CD4-positive, alpha-beta T cell (primary cell): ENCODE results near the gene TAF6. TPM values are rescaled to one million over a fixed set of nuclear protein-coding genes. Genes with fewer than 3 reads are reported as not detected.

Experiments
- ATAC-seq: fragments of 200-7000 bp; cut with Tn5 transposase; one replicate; pipeline ENCODE4 v1.10.0; 2022; ENCODE audit warnings: mild to moderate bottlenecking; ENCODE audit not compliant: poor library complexity
- CTCF ChIA-PET: fragments of 350-600 bp; sonication (Branson Sonifier 250); formaldehyde crosslinking; loops from one replicate; lab custom pipeline; 2021; ENCODE audit warnings: antibody characterized with exemption, inconsistent platforms; lab: Charles Lee
- POLR2A ChIA-PET: fragments of 350-600 bp; sonication (Branson Sonifier 250); formaldehyde crosslinking; loops from one replicate; lab custom pipeline; 2021; ENCODE audit warnings: antibody characterized with exemption, inconsistent platforms; lab: Charles Lee
- DNase-seq, 14 experiments: peaks; one replicate each; pipeline ENCODE4 v3.0.0-alpha.2; 2013 to 2020; ENCODE audit warnings: mixed read lengths in 2 of 14
- H3K27ac ChIP-seq, 2 donors: one replicate each; pipeline versions ENCODE4 v1.5.1 to v1.7.0; 2013; ENCODE audit warnings: low read length in 2 of 2, low read depth in 1 of 2, mild to moderate bottlenecking in 1 of 2
- H3K27me3 ChIP-seq, 2 experiments: 1 replicate in 1 of 2; 2 replicates in 1 of 2; pipeline versions ENCODE4 v1.6.1 to v1.7.0; 2013; ENCODE audit warnings: low read length in 2 of 2, control low read depth in 1 of 2, mild to moderate bottlenecking in 1 of 2, moderate library complexity in 1 of 2; ENCODE audit not compliant: insufficient read depth in 2 of 2, control insufficient read depth in 1 of 2
- H3K36me3 ChIP-seq: one replicate; pipeline ENCODE4 v1.6.1; 2013; ENCODE audit warnings: low read length, control low read depth; ENCODE audit not compliant: insufficient read depth
- H3K4me1 ChIP-seq: one replicate; pipeline ENCODE4 v1.6.1; 2013; ENCODE audit warnings: low read length, control low read depth; ENCODE audit not compliant: insufficient read depth
- H3K4me3 ChIP-seq: one replicate; pipeline ENCODE4 v1.5.1; 2013; ENCODE audit warnings: mild to moderate bottlenecking, low read length, moderate library complexity
- H3K9me3 ChIP-seq, 2 experiments: 1 replicate in 1 of 2; 2 replicates in 1 of 2; pipeline versions ENCODE4 v1.6.1 to v1.7.0; 2013; ENCODE audit warnings: low read length in 2 of 2, mild to moderate bottlenecking in 2 of 2, control low read depth in 1 of 2, moderate library complexity in 1 of 2; ENCODE audit not compliant: control insufficient read depth in 1 of 2, insufficient read depth in 1 of 2
- H3K27ac Mint-ChIP-seq: one replicate; pipeline ENCODE4 v1.8.0; 2020; ENCODE audit warnings: mixed read lengths
- H3K27me3 Mint-ChIP-seq: one replicate; pipeline ENCODE4 v1.8.0; 2021; ENCODE audit warnings: mixed read lengths
- H3K36me3 Mint-ChIP-seq: one replicate; pipeline ENCODE4 v1.8.0; 2021; ENCODE audit warnings: low read depth, mixed read lengths
- H3K4me1 Mint-ChIP-seq: one replicate; pipeline ENCODE4 v1.8.0; 2021; ENCODE audit warnings: low read depth, mixed read lengths
- H3K4me3 Mint-ChIP-seq: one replicate; pipeline ENCODE4 v1.8.0; 2020; ENCODE audit warnings: mild to moderate bottlenecking, mixed read lengths
- H3K9me3 Mint-ChIP-seq: one replicate; pipeline ENCODE4 v1.8.0; 2020; ENCODE audit warnings: mixed read lengths
- CTCF ChIP-seq: fragments of 200-600 bp; IDR thresholded peaks from one replicate; pipeline ENCODE4 v1.8.0; 2022; ENCODE audit warnings: antibody characterized with exemption, mild to moderate bottlenecking
- intact Hi-C, 2 experiments: fragments of 100-400 bp; cut with DNase I in 1 of 2; cut with micrococcal nuclease in 1 of 2; formaldehyde crosslinking; loops; one replicate each; pipeline versions ENCODE4 v1.15.1 to v1.9.0; 2023 to 2025; cut with DNase I, micrococcal nuclease
- total RNA-seq, 174 experiments: library from RNA in 2 of 174; stranded (reverse) in 2 of 174; gene quantifications; one replicate each; pipeline ENCODE4 v1.2.3 and lab custom pipeline; 2021 to 2026

TAF6 gene
- total RNA-seq, 2 experiments from 2014 or later: 34.8 to 37.4 TPM

- Mint-ChIP-seq H3K27me3 (no peaks in the 10 kb centered on the region), H3K36me3 (peaks cover 86% of the 10 kb centered on the region), H3K4me1 (no peaks in the 10 kb centered on the region), H3K9me3 (peaks cover 10% of the 10 kb centered on the region), H3K4me3 (no peak overlapping the region), H3K27ac (no peak overlapping the region)
- ATAC-seq (no peak), DNase-seq (no peak)
- peaks cover 31 to 33% of the 10 kb centered on the region in 2 experiments for H3K9me3 ChIP-seq
- peaks cover 76% of the 10 kb centered on the region for H3K36me3 ChIP-seq
- ChIA-PET POLR2A (interaction anchor here (0.6 kb wide), 1 partner anchor 164 kb away, joined by 3 read pairs; no protein-coding TSS in a partner anchor), CTCF (no interaction called here)
- H3K4me1 ChIP-seq: no peaks in the 10 kb centered on the region
- no peak for TF ChIP-seq CTCF
- H3K4me3 ChIP-seq: no peak overlapping the region
- intact Hi-C loops: no loop called here
- no peak overlapping the region for H3K27ac ChIP-seq
- H3K27me3 ChIP-seq: no peaks in the 10 kb centered on the region
These were observed 46.7 kb downstream of the TAF6 start for GRCh38 chr7:100072462-100072861.

GRCh38 chr7:100071018-100071723, 48.0 kb downstream of the TAF6 start:
- Mint-ChIP-seq H3K4me1 (no peaks in the 10 kb centered on the region), H3K27me3 (no peaks in the 10 kb centered on the region), H3K4me3 (no peak overlapping the region), H3K27ac (no peak overlapping the region), H3K36me3 (peaks cover 81% of the 10 kb centered on the region), H3K9me3 (peaks cover 10% of the 10 kb centered on the region)
- Histone ChIP-seq H3K4me1 (no peaks in the 10 kb centered on the region), H3K27me3 (no peaks in the 10 kb centered on the region), H3K36me3 (peaks cover 64% of the 10 kb centered on the region), H3K4me3 (no peak overlapping the region), H3K9me3 (peaks cover 31 to 33% of the 10 kb centered on the region in 2 experiments), H3K27ac (no peak overlapping the region)
- TF ChIP-seq CTCF: no peak
- POLR2A ChIA-PET: interaction anchor here (1.0 to 1.3 kb wide), 2 partner anchors 10 to 22 kb away, joined by 3 to 5 read pairs; partner anchors contain the start of genes ZNF3 and ZSCAN21
- no peak for ATAC-seq
- no peak for DNase-seq
- CTCF ChIA-PET: no interaction called here
- intact Hi-C loops: no loop called here

GRCh38 chr7:100069991-100070390, 49.2 kb downstream of the TAF6 start:
- Histone ChIP-seq H3K27ac (no peak overlapping the region), H3K9me3 (peaks cover 31 to 33% of the 10 kb centered on the region in 2 experiments), H3K4me1 (no peaks in the 10 kb centered on the region), H3K36me3 (peaks cover 57% of the 10 kb centered on the region), H3K27me3 (no peaks in the 10 kb centered on the region), H3K4me3 (no peak overlapping the region)
- peaks cover 77% of the 10 kb centered on the region for H3K36me3 Mint-ChIP-seq
- POLR2A ChIA-PET: interaction anchor here (1.3 kb wide), 1 partner anchor 21 kb away, joined by 5 read pairs; the partner anchor contains the start of gene ZSCAN21
- no peaks in the 10 kb centered on the region for H3K4me1 Mint-ChIP-seq
- intact Hi-C loops: no loop called here
- no peak for TF ChIP-seq CTCF
- H3K27ac Mint-ChIP-seq: no peak overlapping the region
- no peak for ATAC-seq
- peaks cover 10% of the 10 kb centered on the region for H3K9me3 Mint-ChIP-seq
- CTCF ChIA-PET: interaction anchor here (1.0 kb wide), 1 partner anchor 17 kb away, joined by 3 read pairs; no protein-coding TSS in a partner anchor
- DNase-seq: no peak
- H3K4me3 Mint-ChIP-seq: no peak overlapping the region
- no peaks in the 10 kb centered on the region for H3K27me3 Mint-ChIP-seq
